Fibroblast of upper back skin (primary cell): ENCODE data around the gene NRXN2.
"Not testable (repeated sequence)": the region's sequence is repeated elsewhere in the genome, so short reads cannot be mapped to it uniquely, and the experiment has no call there.

Source experiments
- DNase-seq: peaks from one replicate; pipeline ENCODE4 v3.0.0-alpha.2; 2013

Gene NRXN2

GRCh38 chr11:64601605-64602465 lies 121.2 kb downstream of the NRXN2 start:
- DNase-seq: no peak

- DNase-seq: no peak
Measured at GRCh38 chr11:64600281-64600992, 122.6 kb downstream of the NRXN2 start.

GRCh38 chr11:64599698-64600211 lies 123.2 kb downstream of the NRXN2 start:
- DNase-seq: no peak

- DNase-seq: no peak
Measured at GRCh38 chr11:64598797-64599697, 124.0 kb downstream of the NRXN2 start.

- no peak for DNase-seq
Measured at GRCh38 chr11:64598106-64598796, 124.7 kb downstream of the NRXN2 start.

- DNase-seq: no peak
Measured at GRCh38 chr11:64597671-64598101, 125.3 kb downstream of the NRXN2 start.

GRCh38 chr11:64595922-64596321 lies 127.1 kb downstream of the NRXN2 start:
- not testable (repeated sequence) for DNase-seq

GRCh38 chr11:64594159-64594939 lies 128.6 kb downstream of the NRXN2 start:
- DNase-seq: no peak

GRCh38 chr11:64593156-64594105 lies 129.6 kb downstream of the NRXN2 start:
- no peak for DNase-seq

- DNase-seq: no peak
Measured at GRCh38 chr11:64592656-64593055, 130.3 kb downstream of the NRXN2 start.

GRCh38 chr11:64592234-64592615 lies 130.8 kb downstream of the NRXN2 start:
- no peak for DNase-seq

- no peak for DNase-seq
Measured at GRCh38 chr11:64591257-64592233, 131.5 kb downstream of the NRXN2 start.

GRCh38 chr11:64590763-64591221 lies 132.2 kb downstream of the NRXN2 start, which contains the start of gene SLC22A12:
Gene SLC22A12, plus strand, starts transcription at chr11:64591220. Its CDS starts 337 bp downstream, at chr11:64591557.
- no peak for DNase-seq

GRCh38 chr11:64588701-64589100 lies 134.3 kb downstream of the NRXN2 start:
- DNase-seq: no peak

GRCh38 chr11:64586366-64586765 lies 136.6 kb downstream of the NRXN2 start:
- DNase-seq: no peak

- DNase-seq: no peak
Measured at GRCh38 chr11:64585150-64585549, 137.8 kb downstream of the NRXN2 start.

- no peak for DNase-seq
Measured at GRCh38 chr11:64583296-64584262, 139.4 kb downstream of the NRXN2 start.
